GM12801 (cell line): ENCODE data around the gene GLB1L3.

Experiments
- TF ChIP-seq, protein P1 (sequence below): IDR thresholded peaks from one replicate; pipeline ENCODE4 v1.5.1; 2011; ENCODE audit warnings: control low read depth; ENCODE audit not compliant: insufficient read length; ENCODE audit errors: extremely low read depth

Gene GLB1L3

DNA sequence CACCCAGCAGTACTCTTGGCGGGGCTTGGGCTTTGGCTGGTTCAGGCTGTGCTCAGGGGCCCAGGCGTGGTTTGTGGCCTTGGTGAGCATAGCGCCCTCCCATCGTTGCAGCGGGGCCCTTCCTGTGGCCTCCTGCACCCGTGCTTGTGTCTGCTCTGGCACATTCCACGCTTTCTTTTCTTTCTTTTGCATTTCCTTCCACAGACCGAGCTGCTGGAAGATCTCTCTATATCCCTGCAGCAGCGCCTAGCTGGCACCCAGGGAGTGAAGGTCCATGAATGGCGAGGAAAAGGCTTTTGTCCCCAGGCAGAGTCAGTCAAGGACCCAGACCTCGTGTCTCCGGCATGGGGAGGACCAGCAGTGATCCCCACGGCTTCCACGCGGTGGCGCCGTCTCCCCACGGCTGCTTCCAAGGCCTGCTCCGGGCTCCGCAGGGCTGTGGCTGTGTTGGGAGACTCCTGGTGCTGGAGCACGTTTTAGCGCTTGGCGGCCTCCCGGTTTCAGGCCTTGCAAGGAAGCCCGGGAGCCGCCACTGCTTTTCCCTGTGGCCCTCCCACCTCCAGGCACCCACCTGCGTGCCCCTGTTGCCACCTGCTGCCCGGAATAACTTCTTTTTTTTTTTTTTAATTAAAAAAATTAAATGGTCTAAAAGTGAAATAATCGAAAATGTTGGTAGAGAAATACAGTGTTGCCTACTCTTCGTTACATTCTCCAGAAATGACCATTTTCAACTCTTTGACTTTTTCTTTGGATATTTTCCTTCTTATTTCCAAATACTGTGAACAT lies 84.1 kb downstream of the GLB1L3 start:
- TF ChIP-seq, protein P1, sequence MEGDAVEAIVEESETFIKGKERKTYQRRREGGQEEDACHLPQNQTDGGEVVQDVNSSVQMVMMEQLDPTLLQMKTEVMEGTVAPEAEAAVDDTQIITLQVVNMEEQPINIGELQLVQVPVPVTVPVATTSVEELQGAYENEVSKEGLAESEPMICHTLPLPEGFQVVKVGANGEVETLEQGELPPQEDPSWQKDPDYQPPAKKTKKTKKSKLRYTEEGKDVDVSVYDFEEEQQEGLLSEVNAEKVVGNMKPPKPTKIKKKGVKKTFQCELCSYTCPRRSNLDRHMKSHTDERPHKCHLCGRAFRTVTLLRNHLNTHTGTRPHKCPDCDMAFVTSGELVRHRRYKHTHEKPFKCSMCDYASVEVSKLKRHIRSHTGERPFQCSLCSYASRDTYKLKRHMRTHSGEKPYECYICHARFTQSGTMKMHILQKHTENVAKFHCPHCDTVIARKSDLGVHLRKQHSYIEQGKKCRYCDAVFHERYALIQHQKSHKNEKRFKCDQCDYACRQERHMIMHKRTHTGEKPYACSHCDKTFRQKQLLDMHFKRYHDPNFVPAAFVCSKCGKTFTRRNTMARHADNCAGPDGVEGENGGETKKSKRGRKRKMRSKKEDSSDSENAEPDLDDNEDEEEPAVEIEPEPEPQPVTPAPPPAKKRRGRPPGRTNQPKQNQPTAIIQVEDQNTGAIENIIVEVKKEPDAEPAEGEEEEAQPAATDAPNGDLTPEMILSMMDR: peak; percentile 3

DNA sequence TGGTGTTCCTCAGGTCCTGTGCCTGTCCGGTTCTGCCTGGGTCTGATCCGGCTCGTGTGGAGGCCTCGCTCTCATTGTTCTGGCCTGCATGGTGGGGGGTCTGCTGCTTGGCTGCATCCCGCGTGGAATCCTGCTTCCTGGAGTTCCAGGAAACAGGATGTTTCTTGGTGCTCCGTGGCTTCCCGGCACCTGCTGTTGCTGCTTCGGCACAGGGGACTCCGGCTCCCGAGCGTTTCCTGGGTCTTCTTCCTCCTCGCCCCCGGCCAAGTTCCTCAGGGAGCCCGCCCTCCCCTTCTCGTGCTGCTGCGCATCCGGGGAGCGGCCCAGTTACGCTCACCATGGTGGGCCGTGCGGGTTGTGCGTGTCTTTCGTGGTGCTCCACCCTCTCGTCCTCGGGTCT lies 85.5 kb downstream of the GLB1L3 start:
- TF ChIP-seq, protein P1: no peak

DNA sequence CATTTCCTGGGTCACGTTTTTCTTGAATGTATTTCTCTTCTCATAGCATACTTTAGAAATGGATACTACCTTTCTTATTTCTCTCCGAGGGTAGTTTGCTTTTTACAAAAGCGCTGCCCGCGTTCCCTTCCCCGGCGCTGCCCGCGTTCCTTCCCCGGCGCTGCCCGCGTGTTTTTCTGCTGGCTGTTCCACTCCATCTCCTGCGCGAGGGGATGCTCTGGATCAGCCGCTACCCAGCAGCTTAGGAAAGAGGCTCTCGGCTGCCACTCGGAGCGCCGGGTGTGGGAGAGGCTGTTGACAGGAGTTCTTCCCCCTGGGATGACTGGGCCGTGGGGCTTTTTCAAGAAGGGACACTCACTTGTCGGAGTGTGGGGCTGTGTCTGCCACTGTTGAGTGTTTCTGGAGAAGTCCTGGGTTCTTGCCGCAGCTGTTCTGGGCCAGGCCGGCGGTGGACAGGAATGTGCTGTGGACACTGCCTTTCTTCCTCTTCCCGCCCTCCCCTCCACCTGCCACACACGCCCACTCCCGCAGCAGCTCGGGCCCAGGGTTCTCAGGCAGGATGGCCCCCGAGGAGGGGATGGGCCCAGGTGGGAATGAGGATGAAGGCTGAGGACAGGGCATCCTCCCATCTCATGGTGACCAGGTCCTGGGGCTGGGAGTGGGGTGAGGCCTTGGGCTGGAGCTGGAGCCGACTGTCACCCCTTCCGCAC lies 86.2 kb downstream of the GLB1L3 start:
- TF ChIP-seq, protein P1: no peak

DNA sequence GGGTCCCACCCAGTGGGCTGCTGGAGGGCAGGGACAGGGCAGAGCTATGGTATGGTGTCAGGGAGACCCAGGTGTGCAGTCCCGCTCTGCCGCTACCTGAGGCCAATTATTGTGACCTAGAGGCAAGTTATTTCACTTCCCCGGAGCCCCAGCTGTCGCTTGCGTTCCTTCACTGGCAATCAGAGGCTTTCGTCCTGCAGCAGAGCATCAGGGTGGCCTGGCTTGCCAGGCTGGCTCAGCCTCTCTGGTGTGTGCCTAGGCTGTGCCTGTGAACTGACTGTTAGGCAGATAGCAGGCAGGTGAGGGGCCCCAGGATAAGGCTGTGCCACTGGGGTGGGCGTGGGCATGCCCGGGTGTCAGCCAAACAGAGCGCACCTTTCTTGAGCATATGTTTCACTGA lies 87.0 kb downstream of the GLB1L3 start:
- TF ChIP-seq, protein P1: no peak

DNA sequence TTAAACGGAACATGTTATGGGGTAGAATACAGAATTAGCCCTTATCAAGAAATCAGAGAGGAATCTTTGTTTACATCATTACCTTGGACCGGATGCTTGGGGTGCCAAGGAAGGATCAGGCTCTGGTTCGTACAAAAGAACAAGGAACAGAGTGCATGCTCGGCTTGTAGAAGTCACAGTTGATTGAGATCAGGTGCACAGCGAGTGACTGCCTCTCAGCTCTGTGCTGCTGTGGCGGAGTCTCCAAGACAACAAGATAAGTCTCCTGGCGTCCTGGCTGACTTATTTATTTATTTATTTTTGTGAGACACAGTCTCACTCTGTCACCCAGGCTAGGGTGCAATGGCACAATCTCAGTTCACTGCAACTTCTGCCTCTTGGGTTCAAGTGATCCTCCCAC lies 87.4 kb downstream of the GLB1L3 start:
- TF ChIP-seq, protein P1: no peak

DNA sequence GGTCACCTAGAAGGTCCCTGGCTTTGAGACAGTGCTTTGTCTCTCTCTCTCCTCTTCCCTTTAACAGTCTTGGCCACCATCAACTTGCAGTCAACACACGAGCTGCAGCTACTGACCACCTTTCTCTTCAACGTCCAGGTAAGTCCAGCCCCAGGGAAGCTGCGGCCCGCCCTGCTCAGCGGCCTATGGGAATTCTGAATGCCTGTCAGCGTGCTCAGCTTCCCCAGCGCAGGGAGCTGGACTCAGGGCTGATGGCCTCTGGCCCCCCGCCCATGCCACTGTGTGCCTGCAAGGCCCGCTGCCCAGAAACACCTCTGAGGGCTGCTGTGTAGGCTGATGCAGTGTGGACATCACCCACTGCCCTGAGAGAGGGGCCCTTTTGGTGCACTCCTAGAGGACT lies 88.1 kb downstream of the GLB1L3 start:
- TF ChIP-seq, protein P1: no peak

DNA sequence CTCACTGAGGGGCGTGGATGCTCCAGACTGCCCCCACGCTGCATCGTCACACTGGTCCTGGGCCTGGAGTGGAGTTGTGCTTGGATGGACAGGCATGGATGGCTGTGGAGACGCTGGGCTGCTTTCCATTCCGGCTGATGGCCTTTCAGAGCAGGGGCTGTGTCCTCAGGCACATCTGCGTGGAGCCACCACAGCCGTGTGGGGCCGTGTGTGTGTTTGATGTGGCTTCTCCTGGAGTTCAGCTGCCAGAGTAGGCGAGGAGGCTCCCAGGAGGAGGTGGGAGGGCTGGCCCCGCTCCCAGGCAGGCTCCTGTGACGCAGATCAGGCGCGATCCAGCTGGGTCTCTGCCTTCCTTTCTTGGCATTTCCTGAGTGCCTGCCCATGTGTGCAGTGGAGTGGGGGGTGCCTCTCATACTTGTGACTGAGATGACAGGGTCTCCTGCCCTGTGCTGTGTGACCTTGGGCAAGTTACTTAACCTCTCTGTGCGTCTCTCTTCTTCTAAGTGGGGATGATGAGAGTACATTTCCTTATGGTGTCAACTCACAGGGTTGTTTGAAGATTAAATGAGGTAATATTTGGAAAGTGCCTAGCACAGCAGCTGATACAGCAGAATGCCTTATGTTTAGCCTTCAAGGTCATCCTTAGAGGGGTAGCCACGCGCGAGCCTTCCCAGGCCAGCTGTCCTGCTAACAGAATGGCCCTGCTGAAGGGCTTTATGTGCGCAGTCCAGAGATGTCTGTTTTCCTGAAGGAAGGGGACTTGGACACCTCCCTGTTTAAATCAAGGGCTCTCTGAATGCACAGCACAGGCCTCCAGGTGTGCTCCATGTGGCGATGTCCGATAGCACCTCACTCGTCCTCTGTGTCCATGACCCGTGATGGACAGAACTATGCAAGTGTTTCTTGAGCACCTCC lies 89.1 kb downstream of the GLB1L3 start:
- TF ChIP-seq, protein P1: no peak
